PC-3 (cell line): Measurements from ENCODE around the gene SNX27. TPM values are rescaled to one million over a fixed set of nuclear protein-coding genes. Genes with fewer than 3 reads are reported as not detected.

Source experiments
- ATAC-seq: fragments of 200-7000 bp; cut with Tn5 transposase; 2 replicates; pipeline ENCODE4 v1.9.1; 2020; ENCODE audit warnings: mild to moderate bottlenecking, moderate library complexity
- BruUV-seq: library from RNA; stranded (reverse); fragments of 400-500 nt; replicated peaks from 2 replicates; lab custom pipeline; 2021; lab: Mats Ljungman, UMichigan
- CTCF ChIA-PET: fragments of 300-600 bp; sonication (Branson Sonifier 250); formaldehyde crosslinking; loops from one replicate; lab custom pipeline; 2022; ENCODE audit warnings: antibody characterized with exemption; lab: Charles Lee
- POLR2A ChIA-PET: fragments of 300-600 bp; sonication (Branson Sonifier 250); formaldehyde crosslinking; loops from one replicate; lab custom pipeline; 2022; ENCODE audit warnings: antibody characterized with exemption; ENCODE audit not compliant: unreplicated experiment; lab: Charles Lee
- DNase-seq: peaks from one replicate; pipeline ENCODE4 v3.0.0-alpha.2; 2015
- H2AFZ ChIP-seq: fragments of 300-600 bp; sonication (generic); 2 replicates; pipeline ENCODE4 v1.6.0; 2016; ENCODE audit warnings: antibody characterized with exemption, low read length
- H3F3A ChIP-seq: fragments of 300-600 bp; sonication (generic); one replicate; pipeline ENCODE4 v1.6.0; 2017; ENCODE audit warnings: antibody characterized with exemption, low read length, control low read depth, mild to moderate bottlenecking; ENCODE audit not compliant: unreplicated experiment
- H3K27ac ChIP-seq: fragments of 300-600 bp; sonication (generic); 2 replicates; pipeline ENCODE4 v1.5.1; 2016; ENCODE audit warnings: mild to moderate bottlenecking, low read length
- H3K27me3 ChIP-seq: fragments of 300-600 bp; sonication (generic); 2 replicates; pipeline ENCODE4 v1.6.1; 2016; ENCODE audit warnings: low read length, mixed read lengths
- H3K36me3 ChIP-seq: fragments of 300-600 bp; sonication (generic); 2 replicates; pipeline ENCODE4 v1.6.1; 2016; ENCODE audit warnings: low read depth, mixed run types, low read length, mixed read lengths
- H3K4me1 ChIP-seq: fragments of 300-600 bp; sonication (generic); 2 replicates; pipeline ENCODE4 v1.5.1; 2016; ENCODE audit warnings: low read length; ENCODE audit not compliant: insufficient read depth
- H3K4me2 ChIP-seq: fragments of 300-600 bp; sonication (generic); 2 replicates; pipeline ENCODE4 v1.6.0; 2016; ENCODE audit warnings: low read length
- H3K4me3 ChIP-seq: fragments of 300-600 bp; sonication (generic); 2 replicates; pipeline ENCODE4 v1.5.1; 2016; ENCODE audit warnings: mild to moderate bottlenecking, low read length, mixed read lengths
- H3K79me2 ChIP-seq: fragments of 300-600 bp; sonication (generic); 2 replicates; pipeline ENCODE4 v1.6.1; 2017; ENCODE audit warnings: low read length, mixed read lengths
- H3K9ac ChIP-seq: fragments of 300-600 bp; sonication (generic); 2 replicates; pipeline ENCODE4 v1.6.0; 2016; ENCODE audit warnings: mild to moderate bottlenecking, low read length
- H3K9me2 ChIP-seq: fragments of 300-600 bp; sonication (generic); replicated peaks from 2 replicates; pipeline ENCODE4 v1.6.1; 2016; ENCODE audit warnings: mixed run types, low read length, mixed read lengths
- H3K9me3 ChIP-seq: fragments of 300-600 bp; sonication (generic); 2 replicates; pipeline ENCODE4 v1.6.1; 2016; ENCODE audit warnings: low read length, mixed read lengths
- H4K20me1 ChIP-seq: fragments of 300-600 bp; sonication (generic); 2 replicates; pipeline ENCODE4 v1.6.1; 2016; ENCODE audit warnings: low read length, mixed read lengths
- EZH2 ChIP-seq: fragments of 300-600 bp; sonication (generic); IDR thresholded peaks from one replicate; pipeline ENCODE4 v1.6.1; 2017; ENCODE audit warnings: antibody characterized with exemption, mild to moderate bottlenecking, low read length; ENCODE audit not compliant: unreplicated experiment
- EZH2phosphoT487 ChIP-seq: fragments of 300-600 bp; sonication (generic); IDR thresholded peaks from 2 replicates; pipeline ENCODE4 v1.6.1; 2018; ENCODE audit warnings: mild to moderate bottlenecking, antibody characterized with exemption, low read length, borderline replicate concordance
- intact Hi-C: fragments of 100-400 bp; cut with micrococcal nuclease; formaldehyde crosslinking; loops from 2 replicates; pipeline ENCODE4 v1.9.0; 2023
- total RNA-seq: library from RNA; depleted of rRNA; stranded (reverse); fragments of >200 nt; gene quantifications from 2 replicates; pipeline ENCODE4 v1.2.3, GENCODE V29; 2014
- TF ChIP-seq, protein P1 (sequence below): fragments of 300-600 bp; sonication (generic); conservative IDR thresholded peaks from 2 replicates; pipeline ENCODE4 v1.5.1; 2017; ENCODE audit warnings: antibody characterized with exemption, low read depth, mild to moderate bottlenecking, low read length

The SNX27 gene
- total RNA-seq, 1 experiment from 2014 or later, result 25.1 TPM

DNA sequence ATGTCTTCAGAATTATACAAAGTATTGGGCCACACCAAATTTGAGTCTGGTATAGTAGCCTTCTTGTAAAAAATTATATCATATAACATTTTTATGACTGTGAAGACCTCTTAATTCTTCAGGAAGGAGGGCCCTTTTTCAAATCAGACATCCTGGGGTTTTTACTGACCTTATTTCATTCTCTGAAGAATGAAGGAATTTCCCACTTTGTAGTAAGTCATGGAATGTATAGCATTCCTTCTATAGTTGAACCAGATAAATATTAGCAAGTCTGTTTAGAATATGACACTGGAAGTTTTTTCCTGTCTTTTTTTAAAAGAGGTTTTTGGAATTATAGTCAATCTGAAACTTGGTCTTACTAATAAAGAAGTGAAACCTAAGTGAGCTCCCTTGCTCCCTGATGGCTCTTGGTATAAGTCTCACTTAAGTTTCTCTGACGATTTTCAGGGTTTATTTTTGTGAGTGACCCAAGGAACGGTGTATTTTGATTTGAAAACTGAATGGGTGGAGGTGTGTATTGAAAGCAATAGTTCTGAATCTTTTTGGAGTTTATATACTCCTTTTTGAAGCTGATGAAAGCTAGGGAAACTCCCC lies 23.7 kb downstream of the SNX27 start:
- DNase-seq (no peak), ATAC-seq (no peak)
- Histone ChIP-seq H4K20me1 (no peaks in the 10 kb centered on the region), H3K79me2 (no peaks in the 10 kb centered on the region), H3K36me3 (no peaks in the 10 kb centered on the region), H3K4me2 (no peak overlapping the region), H3K9ac (no peak overlapping the region), H3K27me3 (no peaks in the 10 kb centered on the region), H3K9me3 (no peaks in the 10 kb centered on the region), H3K27ac (no peak overlapping the region), H3K4me3 (no peak overlapping the region), H3F3A (no peaks in the 10 kb centered on the region), H2AFZ (no peak overlapping the region), H3K4me1 (no peaks in the 10 kb centered on the region), H3K9me2 (no peaks in the 10 kb centered on the region)
- BruUV-seq, result no TSS peak
- CTCF ChIA-PET, result no interaction called here
- intact Hi-C loops, result no loop called here
- POLR2A ChIA-PET, result no interaction called here
- TF ChIP-seq, protein P1, sequence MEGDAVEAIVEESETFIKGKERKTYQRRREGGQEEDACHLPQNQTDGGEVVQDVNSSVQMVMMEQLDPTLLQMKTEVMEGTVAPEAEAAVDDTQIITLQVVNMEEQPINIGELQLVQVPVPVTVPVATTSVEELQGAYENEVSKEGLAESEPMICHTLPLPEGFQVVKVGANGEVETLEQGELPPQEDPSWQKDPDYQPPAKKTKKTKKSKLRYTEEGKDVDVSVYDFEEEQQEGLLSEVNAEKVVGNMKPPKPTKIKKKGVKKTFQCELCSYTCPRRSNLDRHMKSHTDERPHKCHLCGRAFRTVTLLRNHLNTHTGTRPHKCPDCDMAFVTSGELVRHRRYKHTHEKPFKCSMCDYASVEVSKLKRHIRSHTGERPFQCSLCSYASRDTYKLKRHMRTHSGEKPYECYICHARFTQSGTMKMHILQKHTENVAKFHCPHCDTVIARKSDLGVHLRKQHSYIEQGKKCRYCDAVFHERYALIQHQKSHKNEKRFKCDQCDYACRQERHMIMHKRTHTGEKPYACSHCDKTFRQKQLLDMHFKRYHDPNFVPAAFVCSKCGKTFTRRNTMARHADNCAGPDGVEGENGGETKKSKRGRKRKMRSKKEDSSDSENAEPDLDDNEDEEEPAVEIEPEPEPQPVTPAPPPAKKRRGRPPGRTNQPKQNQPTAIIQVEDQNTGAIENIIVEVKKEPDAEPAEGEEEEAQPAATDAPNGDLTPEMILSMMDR, result no peak
- TF ChIP-seq EZH2phosphoT487 (no peak), EZH2 (no peak)

DNA sequence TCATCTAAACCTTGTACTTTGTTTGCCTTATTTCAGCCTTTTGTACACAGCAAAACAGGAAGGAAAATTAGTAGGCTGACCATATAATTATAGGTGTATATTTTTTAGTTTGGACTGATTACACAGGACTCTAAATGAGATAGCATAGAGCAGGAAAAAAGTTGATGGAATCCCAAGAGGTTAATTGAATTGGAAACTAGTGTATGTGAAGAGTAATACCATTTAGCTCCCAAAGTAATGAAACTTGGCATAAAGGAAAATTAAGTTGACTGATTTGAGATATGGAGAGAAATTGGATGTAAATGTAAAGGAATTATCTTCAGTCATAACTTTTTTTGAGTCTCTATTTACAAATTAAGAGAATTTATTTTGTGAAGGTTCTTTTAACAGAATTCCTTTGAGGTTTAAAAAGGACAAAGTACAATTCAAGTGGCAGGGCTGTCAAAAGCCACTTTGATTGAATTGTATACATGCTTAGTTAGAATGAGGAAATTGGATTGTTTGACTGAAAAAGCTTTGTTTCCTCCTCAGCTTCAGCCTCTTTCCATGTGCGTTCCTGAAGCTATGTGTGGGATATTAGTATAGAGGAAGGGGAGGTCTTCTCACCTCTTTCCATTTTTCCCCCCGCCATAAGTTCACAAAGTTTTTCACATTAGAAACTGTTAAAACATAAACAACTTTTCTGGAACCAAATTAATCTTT lies 26.4 kb downstream of the SNX27 start:
- Histone ChIP-seq H3K79me2 (no peaks in the 10 kb centered on the region), H3F3A (peaks cover 7% of the 10 kb centered on the region), H2AFZ (no peak overlapping the region), H3K4me2 (no peak overlapping the region), H3K4me1 (peaks cover 8% of the 10 kb centered on the region), H3K4me3 (no peak overlapping the region), H4K20me1 (no peaks in the 10 kb centered on the region), H3K9ac (no peak overlapping the region), H3K27ac (no peak overlapping the region), H3K27me3 (no peaks in the 10 kb centered on the region), H3K9me3 (no peaks in the 10 kb centered on the region), H3K9me2 (no peaks in the 10 kb centered on the region), H3K36me3 (no peaks in the 10 kb centered on the region)
- no TSS peak for BruUV-seq
- intact Hi-C loops, result no loop called here
- POLR2A ChIA-PET, result no interaction called here
- CTCF ChIA-PET, result no interaction called here
- TF ChIP-seq, protein P1, result no peak
- no peak for TF ChIP-seq EZH2
- DNase-seq (no peak), ATAC-seq (no peak)

DNA sequence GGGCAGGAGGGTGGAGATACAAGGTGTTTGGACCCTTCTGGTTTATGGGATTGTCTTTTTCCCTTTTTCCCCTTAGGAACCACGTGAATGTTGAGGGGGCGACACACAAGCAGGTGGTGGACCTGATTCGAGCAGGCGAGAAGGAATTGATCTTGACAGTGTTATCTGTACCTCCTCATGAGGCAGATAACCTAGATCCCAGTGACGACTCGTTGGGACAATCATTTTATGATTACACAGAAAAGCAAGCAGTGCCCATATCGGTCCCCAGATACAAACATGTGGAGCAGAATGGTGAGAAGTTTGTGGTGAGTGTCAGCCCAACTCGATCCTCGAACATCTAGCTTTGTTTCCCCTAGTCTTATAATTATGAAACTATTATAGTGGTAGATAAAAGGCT lies 27.0 kb downstream of the SNX27 start:
- no peak overlapping the region for H3K4me2 ChIP-seq
- H3F3A ChIP-seq, result peaks cover 7% of the 10 kb centered on the region
- H3K27me3 ChIP-seq, result no peaks in the 10 kb centered on the region
- no peaks in the 10 kb centered on the region for H3K9me3 ChIP-seq
- peaks cover 8% of the 10 kb centered on the region for H3K4me1 ChIP-seq
- no peaks in the 10 kb centered on the region for H3K9me2 ChIP-seq
- ChIA-PET CTCF (no interaction called here), POLR2A (interaction anchor here (0.6 kb wide), 1 partner anchor 37 kb away, joined by 15 read pairs; no protein-coding TSS in a partner anchor)
- DNase-seq (no peak), ATAC-seq (no peak)
- H3K79me2 ChIP-seq, result no peaks in the 10 kb centered on the region
- no peak overlapping the region for H3K9ac ChIP-seq
- H3K4me3 ChIP-seq, result no peak overlapping the region
- no peak overlapping the region for H3K27ac ChIP-seq
- no peak overlapping the region for H2AFZ ChIP-seq
- H4K20me1 ChIP-seq, result no peaks in the 10 kb centered on the region
- H3K36me3 ChIP-seq, result no peaks in the 10 kb centered on the region
- TF ChIP-seq EZH2phosphoT487 (no peak), EZH2 (no peak)
- TF ChIP-seq, protein P1, result no peak
- BruUV-seq, result no TSS peak
- intact Hi-C loops, result no loop called here
